Prostate gland (tissue), 2 donors: Measurements from ENCODE around the gene SIRPB1. TPM values are rescaled to one million over a fixed set of nuclear protein-coding genes. Genes with fewer than 3 reads are reported as not detected.

Experiments used
- DNase-seq: peaks from one replicate; pipeline ENCODE4 v3.0.0-alpha.2; 2019; ENCODE audit warnings: low spot score
- H3K27ac ChIP-seq, 2 donors: fragments of 200-600 bp; sonication (generic); 2 replicates each; pipeline ENCODE4 v1.5.1; 2017 to 2019
- H3K27me3 ChIP-seq: fragments of 200-600 bp; sonication (generic); replicated peaks from 2 replicates; pipeline ENCODE4 v1.5.1; 2019; ENCODE audit not compliant: insufficient read depth
- H3K36me3 ChIP-seq, 2 donors: fragments of 200-600 bp; sonication (generic); 1 replicate in 1 of 2; 2 replicates in 1 of 2; pipeline versions ENCODE4 v1.5.1 to v1.8.1; 2017 to 2019
- H3K4me1 ChIP-seq: fragments of 200-600 bp; sonication (generic); replicated peaks from 2 replicates; pipeline ENCODE4 v1.5.1; 2019
- H3K4me3 ChIP-seq, 2 donors: fragments of 200-600 bp; sonication (generic); 2 replicates each; pipeline ENCODE4 v1.5.1; 2017 to 2019
- H3K9me3 ChIP-seq: fragments of 200-600 bp; sonication (generic); 2 replicates; pipeline ENCODE4 v1.5.1; 2017
- POLR2A ChIP-seq: fragments of 450-650 bp; IDR thresholded peaks from one replicate; pipeline ENCODE4 v1.6.1; 2016; ENCODE audit warnings: antibody characterized with exemption, mild to moderate bottlenecking
- POLR2AphosphoS5 ChIP-seq: sonication (generic); formaldehyde crosslinking; IDR thresholded peaks from one replicate; pipeline ENCODE4 v1.6.1; 2017; ENCODE audit warnings: antibody characterized with exemption
- WGBS: methylation state at CpG from one replicate; pipeline ENCODE4 v1.1.5; 2018; 5-methylcytosine and 5-hydroxymethylcytosine counted together
- intact Hi-C: fragments of 100-400 bp; cut with DNase I; formaldehyde crosslinking; loops from one replicate; pipeline ENCODE4 v1.14.2; 2022
- total RNA-seq, 2 donors: library from RNA; depleted of rRNA; stranded (reverse); fragments of >200 nt; gene quantifications; one replicate each; pipeline ENCODE4 v1.1.0, GENCODE V29; 2016
- TF ChIP-seq, protein P1 (sequence below), 4 experiments: fragments of 200-600 bp in 2 of 4; fragments of 450-650 bp in 2 of 4; sonication (generic) in 2 of 4; IDR thresholded peaks; 1 replicate in 3 of 4; 2 replicates in 1 of 4; pipeline ENCODE4 v1.5.1; 2016 to 2019; ENCODE audit warnings: antibody characterized with exemption in 4 of 4, mild to moderate bottlenecking in 2 of 4, moderate library complexity in 2 of 4

Gene SIRPB1
- total RNA-seq, 2 donors from 2014 or later = 3.9 TPM; not detected in 1

DNA sequence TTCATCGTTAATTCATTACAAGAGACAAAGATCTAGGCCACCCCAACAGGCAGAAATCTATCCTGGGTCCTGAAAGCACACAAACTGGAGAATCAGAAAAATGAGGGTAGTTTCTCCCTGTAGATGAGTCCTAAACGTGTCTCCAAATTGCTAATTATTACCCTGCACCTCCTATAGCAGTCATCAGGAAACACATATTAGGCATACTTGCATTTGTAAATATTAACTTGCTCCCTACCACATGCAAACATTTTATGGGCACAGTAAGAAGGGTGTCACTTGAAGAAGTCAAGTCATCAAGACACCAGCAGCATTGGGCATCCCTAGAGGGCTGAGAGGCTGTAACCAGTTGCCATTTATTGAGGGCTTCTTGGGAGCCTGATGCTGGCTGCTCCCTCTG, 17.9 kb upstream of the SIRPB1 start:
- Histone ChIP-seq H3K4me1 (no peaks in the 10 kb centered on the region), H3K36me3 (no peaks in the 10 kb centered on the region), H3K27me3 (no peaks in the 10 kb centered on the region), H3K9me3 (no peaks in the 10 kb centered on the region), H3K27ac (no peak overlapping the region), H3K4me3 (no peak overlapping the region)
- TF ChIP-seq, protein P1, sequence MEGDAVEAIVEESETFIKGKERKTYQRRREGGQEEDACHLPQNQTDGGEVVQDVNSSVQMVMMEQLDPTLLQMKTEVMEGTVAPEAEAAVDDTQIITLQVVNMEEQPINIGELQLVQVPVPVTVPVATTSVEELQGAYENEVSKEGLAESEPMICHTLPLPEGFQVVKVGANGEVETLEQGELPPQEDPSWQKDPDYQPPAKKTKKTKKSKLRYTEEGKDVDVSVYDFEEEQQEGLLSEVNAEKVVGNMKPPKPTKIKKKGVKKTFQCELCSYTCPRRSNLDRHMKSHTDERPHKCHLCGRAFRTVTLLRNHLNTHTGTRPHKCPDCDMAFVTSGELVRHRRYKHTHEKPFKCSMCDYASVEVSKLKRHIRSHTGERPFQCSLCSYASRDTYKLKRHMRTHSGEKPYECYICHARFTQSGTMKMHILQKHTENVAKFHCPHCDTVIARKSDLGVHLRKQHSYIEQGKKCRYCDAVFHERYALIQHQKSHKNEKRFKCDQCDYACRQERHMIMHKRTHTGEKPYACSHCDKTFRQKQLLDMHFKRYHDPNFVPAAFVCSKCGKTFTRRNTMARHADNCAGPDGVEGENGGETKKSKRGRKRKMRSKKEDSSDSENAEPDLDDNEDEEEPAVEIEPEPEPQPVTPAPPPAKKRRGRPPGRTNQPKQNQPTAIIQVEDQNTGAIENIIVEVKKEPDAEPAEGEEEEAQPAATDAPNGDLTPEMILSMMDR (IDR thresholded peaks at IDR 0.05) = no peak
- no peak for TF ChIP-seq POLR2A
- TF ChIP-seq POLR2AphosphoS5 = no peak
- 76% methylated on average over 2 of the region's 2 CpGs for WGBS
- DNase-seq = no peak
- intact Hi-C loops = no loop called here

DNA sequence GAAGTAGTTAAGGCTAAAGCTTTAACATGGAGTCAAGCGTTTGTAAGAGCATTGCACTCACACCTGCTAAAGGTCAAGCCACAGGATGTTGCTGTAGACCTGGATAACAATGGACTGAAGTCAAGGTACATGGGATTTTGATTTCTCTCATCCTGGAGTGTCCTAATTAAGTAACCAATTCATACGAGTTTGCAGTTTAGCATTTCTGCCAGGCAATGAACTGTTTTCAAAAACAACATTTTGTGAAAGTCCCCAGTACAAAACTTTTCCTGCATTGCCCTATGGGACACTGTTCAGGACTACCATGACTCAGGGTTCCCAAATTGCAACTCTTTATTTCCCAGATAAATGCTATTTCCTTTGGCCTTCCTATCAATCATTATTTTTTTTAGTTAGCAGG, 17.4 kb upstream of the SIRPB1 start:
- 62% methylated on average over 2 of the region's 2 CpGs for WGBS
- H3K27ac ChIP-seq = no peak overlapping the region
- H3K4me3 ChIP-seq = no peak overlapping the region
- H3K36me3 ChIP-seq = no peaks in the 10 kb centered on the region
- TF ChIP-seq, protein P1 (IDR thresholded peaks at IDR 0.05) = no peak
- TF ChIP-seq POLR2AphosphoS5 = no peak
- no peak for TF ChIP-seq POLR2A
- H3K4me1 ChIP-seq = no peaks in the 10 kb centered on the region
- DNase-seq = no peak
- no peaks in the 10 kb centered on the region for H3K27me3 ChIP-seq
- H3K9me3 ChIP-seq = no peaks in the 10 kb centered on the region
- intact Hi-C loops = no loop called here

DNA sequence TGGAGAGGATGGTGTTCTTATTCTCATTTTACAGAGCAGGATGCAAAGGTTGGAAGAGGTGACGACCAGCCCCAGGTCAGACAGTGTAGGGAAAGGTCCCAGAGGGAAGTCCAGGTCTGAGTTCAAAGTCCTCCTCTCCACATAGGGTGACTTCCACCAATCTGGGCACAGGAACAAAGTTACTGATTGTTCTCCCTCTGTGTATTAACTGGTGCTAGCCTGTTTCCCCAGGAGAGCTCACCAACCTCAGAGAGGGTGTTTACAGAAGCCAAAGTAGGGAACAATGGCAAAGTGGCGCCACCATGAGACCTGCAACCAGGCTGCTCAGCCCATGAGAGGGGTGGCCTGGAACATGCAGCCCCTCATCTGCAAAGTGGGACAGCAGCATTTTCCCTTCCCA, 16.8 kb upstream of the SIRPB1 start:
- Histone ChIP-seq H3K4me1 (no peaks in the 10 kb centered on the region), H3K9me3 (no peaks in the 10 kb centered on the region), H3K27ac (no peak overlapping the region), H3K36me3 (no peaks in the 10 kb centered on the region), H3K4me3 (no peak overlapping the region), H3K27me3 (no peaks in the 10 kb centered on the region)
- intact Hi-C loops = no loop called here
- 69% methylated on average over 2 of the region's 2 CpGs for WGBS
- DNase-seq = no peak
- no peak for TF ChIP-seq POLR2A
- no peak for TF ChIP-seq POLR2AphosphoS5
- TF ChIP-seq, protein P1 (IDR thresholded peaks at IDR 0.05) = no peak

DNA sequence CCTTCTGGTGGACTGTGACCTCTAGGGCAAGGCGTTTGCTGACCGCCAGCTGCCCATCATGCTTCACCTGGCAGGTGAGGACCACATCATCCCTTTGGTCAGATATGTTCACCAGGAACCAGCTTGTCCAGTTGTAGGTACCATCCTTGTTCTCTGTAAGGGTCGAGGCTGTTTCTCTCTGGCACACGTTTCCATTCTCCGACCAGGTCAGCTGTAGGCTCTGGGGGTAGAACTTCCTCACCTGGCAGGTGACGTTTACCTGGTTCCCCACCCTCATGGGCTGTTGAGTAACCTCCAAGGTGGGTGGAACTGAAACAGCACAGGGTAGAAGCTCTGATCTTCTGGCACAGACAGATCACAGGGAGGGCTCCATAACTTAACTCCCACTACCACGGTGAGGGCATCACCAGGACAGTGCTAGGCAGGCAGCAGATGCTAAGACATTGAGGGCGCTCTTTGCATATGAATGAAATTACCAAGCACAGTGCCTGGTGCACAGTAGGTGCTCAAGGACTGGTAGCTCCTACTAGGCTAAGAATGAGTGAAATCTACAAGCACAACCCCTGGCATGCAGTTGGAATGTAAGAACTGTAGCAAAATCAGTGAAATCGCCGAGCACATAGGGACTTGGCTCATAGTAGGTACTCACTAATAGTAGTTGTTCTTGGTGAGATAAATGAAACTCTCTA, 15.6 kb upstream of the SIRPB1 start:
- WGBS = 89% methylated on average over 10 of the region's 10 CpGs
- H3K4me3 ChIP-seq = no peak overlapping the region
- intact Hi-C loops = no loop called here

More for the DNA sequence above, 15.6 kb upstream of the SIRPB1 start:
- DNase-seq = no peak
- Histone ChIP-seq H3K27ac (no peak overlapping the region), H3K4me1 (no peaks in the 10 kb centered on the region), H3K9me3 (no peaks in the 10 kb centered on the region), H3K27me3 (no peaks in the 10 kb centered on the region), H3K36me3 (no peaks in the 10 kb centered on the region)
- no peak for TF ChIP-seq POLR2AphosphoS5
- TF ChIP-seq, protein P1 (IDR thresholded peaks at IDR 0.05) = no peak
- no peak for TF ChIP-seq POLR2A
